Renal pelvis (tissue), 12 donors: ENCODE results near the gene OR4K5. TPM values are rescaled to one million over a fixed set of nuclear protein-coding genes. Genes with fewer than 3 reads are reported as not detected.
"Not testable (repeated sequence)": the region's sequence is repeated elsewhere in the genome, so short reads cannot be mapped to it uniquely, and the experiment has no call there.

ENCODE experiments used
- DNase-seq: peaks from one replicate; pipeline ENCODE4 v3.0.0-alpha.2; 2013
- long read RNA-seq, 16 experiments: transcript quantifications; one replicate each; lab custom pipeline, GENCODE V29; 2026
- polyA plus RNA-seq, 3 donors: library from polyadenylated mRNA; unstranded; fragments of 120-200 nt; gene quantifications; one replicate each; pipeline ENCODE4 v1.2.1, GENCODE V29; 2013; ENCODE audit not compliant: insufficient read length in 3 of 3

Gene OR4K5
- not detected for polyA plus RNA-seq
- long read RNA-seq, donor 1 = 0 reads
- long read RNA-seq, donor 2 = 0 reads
- long read RNA-seq, donor 3 = 0 reads
- long read RNA-seq, donor 4 = 0 reads
- long read RNA-seq, donor 5 = 0 reads
- long read RNA-seq, donor 6 = 0 reads
- long read RNA-seq, donor 7 = 0 reads
- long read RNA-seq, donor 8 = 0 reads
- long read RNA-seq, donor 9 = 0 reads
- long read RNA-seq, donor 10 = 0 reads
- long read RNA-seq, donor 11 = 0 reads
- long read RNA-seq, donor 12 = 0 reads
- long read RNA-seq, donor 13 = 0 reads
- long read RNA-seq, donor 14 = 0 reads
- long read RNA-seq, donor 15 = 0 reads
- long read RNA-seq, donor 16 = 0 reads

- DNase-seq = no peak
Measured at GRCh38 chr14:19920021-19920657, at the start of gene OR4K5. Gene OR4K5 (plus strand): TSS chr14:19920607. CDS start chr14:19920607, 0 bp downstream.

GRCh38 chr14:19873178-19873577, 47.2 kb upstream of the OR4K5 start:
- DNase-seq = no peak

- DNase-seq = no peak
Measured at GRCh38 chr14:19874842-19875241, 45.6 kb upstream of the OR4K5 start, which contains the start of gene OR4K2. Gene OR4K2 (plus strand): TSS chr14:19875142. CDS start chr14:19876268, 1,126 bp downstream.

- DNase-seq = no peak
Measured at GRCh38 chr14:19878029-19878642, 42.3 kb upstream of the OR4K5 start.

GRCh38 chr14:19895282-19895681, 25.1 kb upstream of the OR4K5 start:
- no peak for DNase-seq

GRCh38 chr14:19900999-19901398, 19.4 kb upstream of the OR4K5 start:
- DNase-seq = no peak

- DNase-seq = no peak
Measured at GRCh38 chr14:19902409-19902808, 18.0 kb upstream of the OR4K5 start.

GRCh38 chr14:19906665-19907064, 13.7 kb upstream of the OR4K5 start:
- DNase-seq = no peak

- DNase-seq = no peak
Measured at GRCh38 chr14:19911114-19911513, 9.3 kb upstream of the OR4K5 start.

GRCh38 chr14:19917243-19917642, 3.2 kb upstream of the OR4K5 start:
- DNase-seq = no peak

GRCh38 chr14:19917955-19918518, 2.4 kb upstream of the OR4K5 start:
- DNase-seq = no peak

- no peak for DNase-seq
Measured at GRCh38 chr14:19918553-19919264, 1.7 kb upstream of the OR4K5 start.

- no peak for DNase-seq
Measured at GRCh38 chr14:19930617-19931016, 10.2 kb downstream of the OR4K5 start, which contains the start of gene OR4K1. Gene OR4K1 (plus strand): TSS chr14:19930917. CDS start chr14:19935667, 4,750 bp downstream.

GRCh38 chr14:19941668-19942067, 21.3 kb downstream of the OR4K5 start:
- no peak for DNase-seq

- DNase-seq = no peak
Measured at GRCh38 chr14:19947413-19948090, 27.1 kb downstream of the OR4K5 start.

- DNase-seq = no peak
Measured at GRCh38 chr14:19949218-19949617, 28.8 kb downstream of the OR4K5 start.

- not testable (repeated sequence) for DNase-seq
Measured at GRCh38 chr14:19969735-19970134, 49.3 kb downstream of the OR4K5 start.
